K562 (cell line): Measurements from ENCODE around the gene TMC1. TPM values are rescaled to one million over a fixed set of nuclear protein-coding genes. Genes with fewer than 3 reads are reported as not detected.

Experiments used
- ATAC-seq: fragments of 200-7000 bp; cut with Tn5 transposase; 3 replicates; pipeline ENCODE4 v1.9.1; 2020; ENCODE audit warnings: moderate library complexity
- BruUV-seq: library from RNA; stranded (reverse); fragments of 400-500 nt; replicated peaks from 2 replicates; lab custom pipeline; 2021; lab: Mats Ljungman, UMichigan
- CTCF ChIA-PET: fragments of 300-600 bp; formaldehyde crosslinking; extraction: SDS; loops from one replicate; lab custom pipeline; 2021; ENCODE audit warnings: low intra/inter-chr PET ratio; lab: Yijun Ruan, JAX
- POLR2A ChIA-PET: fragments of 300-600, 350-650 bp; sonication (Branson Sonifier 250); formaldehyde crosslinking; extraction: SDS; loops from one replicate; lab custom pipeline; 2021; ENCODE audit warnings: antibody characterized with exemption, inconsistent platforms; lab: Yijun Ruan, JAX
- DNase-seq, 4 experiments: peaks; one replicate each; pipeline versions ENCODE4 v3.0.0 to v3.0.0-alpha.2; 2011 to 2018; ENCODE audit warnings: low spot score in 3 of 4, mixed read lengths in 3 of 4; ENCODE audit errors: extremely low read depth in 1 of 4
- FAIRE-seq: peaks from 2 replicates; lab custom pipeline; 2011; peaks lifted over from hg19 to GRCh38; lab: Jason Lieb, UNC
- H2AFZ ChIP-seq: 2 replicates; pipeline ENCODE4 v1.6.0; 2011; ENCODE audit warnings: low read depth, low read length, control low read depth, inconsistent platforms
- H3K27ac ChIP-seq: fragments of 200-600 bp; 3 replicates; pipeline ENCODE4 v1.8.0; 2011; ENCODE audit warnings: low read depth, mild to moderate bottlenecking, control low read depth, inconsistent platforms, low read length, moderate library complexity, mixed read lengths; ENCODE audit errors: extremely low read depth
- H3K27me3 ChIP-seq, 2 experiments: fragments of 300-600 bp in 1 of 2; 2 replicates in 1 of 2; 3 replicates in 1 of 2; pipeline versions ENCODE4 v1.6.0 to v1.8.0; 2011; ENCODE audit warnings: inconsistent platforms in 2 of 2, low read length in 2 of 2, mild to moderate bottlenecking in 1 of 2, mixed read lengths in 1 of 2, moderate library complexity in 1 of 2; ENCODE audit not compliant: control insufficient read depth in 2 of 2, insufficient read depth in 2 of 2
- H3K36me3 ChIP-seq: fragments of 300-600 bp; 3 replicates; pipeline ENCODE4 v1.8.0; 2011; ENCODE audit warnings: mild to moderate bottlenecking, low read length, inconsistent platforms; ENCODE audit not compliant: control insufficient read depth, insufficient read depth
- H3K4me1 ChIP-seq, 2 experiments: fragments of 200-600 bp in 1 of 2; replicated peaks in 1 of 2; 2 replicates in 1 of 2; 3 replicates in 1 of 2; pipeline versions ENCODE4 v1.5.1 to v1.8.0; 2011; ENCODE audit warnings: inconsistent platforms in 2 of 2, low read length in 2 of 2, mild to moderate bottlenecking in 1 of 2, mixed read lengths in 1 of 2, moderate library complexity in 1 of 2; ENCODE audit not compliant: control insufficient read depth in 2 of 2, insufficient read depth in 2 of 2
- H3K4me2 ChIP-seq: 2 replicates; pipeline ENCODE4 v1.6.1; 2011; ENCODE audit warnings: low read length, control low read depth, inconsistent platforms, mixed read lengths; ENCODE audit not compliant: insufficient read depth
- H3K4me3 ChIP-seq: fragments of 200-600 bp; sonication (generic), shearing (Covaris generic); 2 replicates; pipeline ENCODE4 v1.5.1; 2016; ENCODE audit warnings: control low read depth, inconsistent platforms
- H3K79me2 ChIP-seq: fragments of 200-600 bp; 3 replicates; pipeline ENCODE4 v1.8.0; 2011; ENCODE audit warnings: low read length, inconsistent platforms; ENCODE audit not compliant: control insufficient read depth, insufficient read depth
- H3K9ac ChIP-seq, 2 experiments: 2 replicates each; pipeline versions ENCODE4 v1.6.0 to v1.6.1; 2011; ENCODE audit warnings: low read depth in 2 of 2, low read length in 2 of 2, control low read depth in 1 of 2, inconsistent platforms in 1 of 2, mild to moderate bottlenecking in 1 of 2, mixed read lengths in 1 of 2; ENCODE audit not compliant: insufficient read depth in 1 of 2
- H3K9me1 ChIP-seq: one replicate; pipeline ENCODE4 v1.6.0; 2011; ENCODE audit warnings: inconsistent platforms, mild to moderate bottlenecking, low read length, moderate library complexity; ENCODE audit not compliant: control insufficient read depth, insufficient read depth
- H3K9me3 ChIP-seq: replicated peaks from 2 replicates; pipeline ENCODE4 v1.5.1; 2011; ENCODE audit warnings: low read depth, low read length, inconsistent platforms; ENCODE audit not compliant: control insufficient read depth, insufficient read depth
- H4K20me1 ChIP-seq: replicated peaks from 2 replicates; pipeline ENCODE4 v1.6.1; 2011; ENCODE audit warnings: low read length, inconsistent platforms, mixed read lengths; ENCODE audit not compliant: control insufficient read depth, insufficient read depth
- ATF1 ChIP-seq, 2 experiments: fragments of 450-650 bp in 1 of 2; IDR thresholded peaks; 2 replicates each; pipeline ENCODE4 v1.6.1; 2016; ENCODE audit warnings: missing compliant biosample characterization in 1 of 2, missing genetic modification characterization in 1 of 2
- ATF2 ChIP-seq: sonication (generic); formaldehyde crosslinking; IDR thresholded peaks from 2 replicates; pipeline ENCODE4 v1.8.1; 2022; ENCODE audit warnings: missing genetic modification reagents
- CREBBP ChIP-seq: IDR thresholded peaks from one replicate; pipeline ENCODE4 v1.6.1; 2012; ENCODE audit warnings: low read depth, mild to moderate bottlenecking, control low read depth, inconsistent platforms, low read length
- CSDE1 ChIP-seq, 2 experiments: fragments of 450-650 bp; IDR thresholded peaks; 2 replicates each; pipeline ENCODE4 v1.6.1; 2016; ENCODE audit warnings: mild to moderate bottlenecking in 1 of 2
- GTF2F1 ChIP-seq: IDR thresholded peaks from 2 replicates; pipeline ENCODE4 v1.6.1; 2011; ENCODE audit warnings: low read depth, low read length, improper control_type of control experiment
- HDAC1 ChIP-seq, 2 experiments: fragments of 450-650 bp; IDR thresholded peaks; 2 replicates each; pipeline ENCODE4 v1.6.1; 2016 to 2017; ENCODE audit warnings: inconsistent platforms in 1 of 2, mild to moderate bottlenecking in 1 of 2, moderate library complexity in 1 of 2
- KAT2B ChIP-seq: IDR thresholded peaks from one replicate; pipeline ENCODE4 v1.6.1; 2012; ENCODE audit warnings: low read depth, mild to moderate bottlenecking, control low read depth, inconsistent platforms, low read length, moderate library complexity
- NFIX ChIP-seq: fragments of 250-450 bp; sonication (Bioruptor Pico); IDR thresholded peaks from 2 replicates; pipeline ENCODE4 v1.4.0; 2020; ENCODE audit warnings: low read depth, mild to moderate bottlenecking, moderate library complexity
- PHF21A ChIP-seq: fragments of 450-650 bp; IDR thresholded peaks from 2 replicates; pipeline ENCODE4 v1.6.1; 2017; ENCODE audit warnings: low read depth, borderline replicate concordance
- PREB ChIP-seq: sonication (generic); formaldehyde crosslinking; IDR thresholded peaks from 2 replicates; pipeline ENCODE4 v1.8.1; 2023; ENCODE audit warnings: mild to moderate bottlenecking, missing genetic modification reagents
- SMAD1 ChIP-seq: fragments of 150-350 bp; IDR thresholded peaks from 2 replicates; pipeline ENCODE4 v1.6.1; 2014; ENCODE audit warnings: low read length, low read depth; ENCODE audit not compliant: partially characterized antibody
- THRAP3 ChIP-seq: fragments of 450-650 bp; IDR thresholded peaks from 2 replicates; pipeline ENCODE4 v1.6.1; 2016; ENCODE audit warnings: mild to moderate bottlenecking, inconsistent platforms, borderline replicate concordance
- USF1 ChIP-seq: sonication (generic); formaldehyde crosslinking; IDR thresholded peaks from 2 replicates; pipeline ENCODE4 v1.9.0; 2022; ENCODE audit warnings: mild to moderate bottlenecking, missing genetic modification reagents
- ZFP1 ChIP-seq: fragments of 450-650 bp; formaldehyde crosslinking; IDR thresholded peaks from 2 replicates; pipeline ENCODE4 v1.4.0; 2020; ENCODE audit warnings: mild to moderate bottlenecking, mixed read lengths
- ZNF217 ChIP-seq: sonication (generic); formaldehyde crosslinking; IDR thresholded peaks from 2 replicates; pipeline ENCODE4 v1.8.0; 2022; ENCODE audit warnings: mild to moderate bottlenecking, missing genetic modification reagents
- ZNF3 ChIP-seq: fragments of 250-450 bp; sonication (Bioruptor Pico); IDR thresholded peaks from 2 replicates; pipeline ENCODE4 v1.5.0; 2021; ENCODE audit warnings: mild to moderate bottlenecking, moderate library complexity
- ZNF707 ChIP-seq: fragments of 250-450 bp; sonication (Bioruptor Pico); conservative IDR thresholded peaks from 2 replicates; pipeline ENCODE4 v1.8.0; 2022; ENCODE audit warnings: inconsistent platforms, mild to moderate bottlenecking, moderate library complexity
- ZNF764 ChIP-seq: fragments of 250-450 bp; sonication (Bioruptor Pico); IDR thresholded peaks from 2 replicates; pipeline ENCODE4 v1.4.0; 2020; ENCODE audit warnings: low read depth, mild to moderate bottlenecking, moderate library complexity
- ZNF766 ChIP-seq: fragments of 200-800 bp; sonication (Bioruptor generic); conservative IDR thresholded peaks from 2 replicates; pipeline ENCODE4 v1.6.1; 2016; ENCODE audit warnings: missing genetic modification characterization, missing compliant biosample characterization
- WGBS: fragments of 100-300 bp; shearing (Covaris generic); methylation state at CpG from one replicate; pipeline ENCODE4 v1.1.6; 2016; ENCODE audit warnings: low coverage, mixed read lengths; ENCODE audit not compliant: insufficient coverage; ENCODE audit errors: missing lambda C conversion rate; 5-methylcytosine and 5-hydroxymethylcytosine counted together
- in situ Hi-C: fragments of 300-500 bp; cut with MboI; formaldehyde crosslinking; loops from 4 replicates; pipeline ENCODE4 v1.15.0; 2018; ENCODE audit warnings: inconsistent platforms, mixed read lengths
- intact Hi-C: fragments of 100-400 bp; cut with micrococcal nuclease; formaldehyde crosslinking; loops from 2 replicates; pipeline ENCODE4 v1.14.2; 2022
- polyA plus RNA-seq, 8 experiments: library from polyadenylated mRNA; depleted of rRNA in 4 of 8; stranded (reverse) in 5 of 8; unstranded in 3 of 8; fragments of >200 nt; fragmentation: Nextera tagmentation in 2 of 8; fragmentation: Illumina TruSeq in 1 of 8; extraction: Ambion mirVana in 2 of 8; extraction: Trizol in 1 of 8; gene quantifications; 2 replicates each; pipeline versions ENCODE4 v1.2.1 to v1.2.3, GENCODE V29; 2011 to 2014; ENCODE audit warnings: inconsistent platforms in 1 of 8, missing spikeins in 1 of 8
- total RNA-seq, 7 experiments: library from RNA; depleted of rRNA in 6 of 7; stranded (reverse); fragments of >200 nt in 6 of 7; fragmentation: Illumina TruSeq in 2 of 7; extraction: Trizol in 2 of 7; gene quantifications; 2 replicates each; pipeline versions ENCODE4 v1.2.1 to v1.2.3, GENCODE V29; 2011 to 2021; ENCODE audit warnings: low replicate concordance in 1 of 7

Gene TMC1
- total and polyA plus RNA-seq, 9 of the 15 experiments (the other 6 are each of a cell fraction or from before 2014, with no cell fraction given): 0.10 to 0.15 TPM; not detected in 7

- Histone ChIP-seq H3K36me3 (no peaks in the 10 kb centered on the region), H3K9me1 (no peaks in the 10 kb centered on the region), H3K4me2 (no peak overlapping the region; the same call in 1 of the 2 replicates), H3K79me2 (no peaks in the 10 kb centered on the region), H2AFZ (peak overlapping the region; percentile 90), H3K9me3 (no peaks in the 10 kb centered on the region), H3K4me1 (peaks cover 0 to 22% of the 10 kb centered on the region in 2 experiments; a peak in 4 of 5 replicates), H3K9ac (peak overlapping the region in 1 of 2 experiments; percentile 21; a peak in 2 of 4 replicates), H3K4me3 (no peak overlapping the region), H4K20me1 (no peaks in the 10 kb centered on the region), H3K27ac (peak overlapping the region; percentile 86), H3K27me3 (no peaks in the 10 kb centered on the region)
- intact Hi-C loops: loop anchor here (5.0 kb wide), 3 partner anchors 104 to 324 kb away; no protein-coding TSS in a partner anchor
- ATAC-seq: peak; percentile 97
- FAIRE-seq: peak; percentile 78
- DNase-seq: peak; percentile 48 to 80 (median 67)
- in situ Hi-C loops: loop anchor here (5.0 kb wide), 1 partner anchor 229 kb away; no protein-coding TSS in a partner anchor
- ChIA-PET POLR2A (interaction anchor here (0.6 to 1.2 kb wide), 2 partner anchors 25 to 323 kb away, joined by 3 read pairs; no protein-coding TSS in a partner anchor), CTCF (interaction anchor here (1.0 kb wide), 1 partner anchor 325 kb away, joined by 4 read pairs; no protein-coding TSS in a partner anchor)
- BruUV-seq: no TSS peak
- WGBS: 0% methylated on average over 3 of the region's 5 CpGs
- no peak for TF ChIP-seq SMAD1
- no peak for TF ChIP-seq THRAP3
- TF ChIP-seq ATF1 (CRISPR knock-in tag; IDR thresholded peaks at IDR 0.05): no peak
- TF ChIP-seq ATF1 (tag; IDR thresholded peaks at IDR 0.05): peak; percentile 24; the same call in 1 of the 2 replicates
- no peak for TF ChIP-seq ZNF217 (CRISPR knock-in tag)
- TF ChIP-seq CSDE1 (IDR thresholded peaks at IDR 0.05): no peak
- TF ChIP-seq ZNF707 (CRISPR knock-in tag): no peak
- no peak for TF ChIP-seq CREBBP
- TF ChIP-seq GTF2F1: no peak
- TF ChIP-seq USF1 (CRISPR knock-in tag): no peak
- TF ChIP-seq ZFP1: no peak
- TF ChIP-seq PREB (CRISPR knock-in tag): no peak
- TF ChIP-seq NFIX: no peak
- TF ChIP-seq ZNF766 (CRISPR knock-in tag): no peak
- no peak for TF ChIP-seq HDAC1 (IDR thresholded peaks at IDR 0.05)
- TF ChIP-seq ATF2 (CRISPR knock-in tag): no peak
- TF ChIP-seq ZNF764: no peak
- no peak for TF ChIP-seq KAT2B
- no peak for TF ChIP-seq PHF21A
- TF ChIP-seq ZNF3 (CRISPR knock-in tag): no peak
These were observed 336.9 kb downstream of the TMC1 start for GRCh38 chr9:72858089-72858912.
